GM12801 (cell line): ENCODE measurements around the gene ADAM12.

ENCODE experiments used
- TF ChIP-seq, protein P1 (sequence below): IDR thresholded peaks from one replicate; pipeline ENCODE4 v1.5.1; 2011; ENCODE audit warnings: control low read depth; ENCODE audit not compliant: insufficient read length; ENCODE audit errors: extremely low read depth

ADAM12 gene

DNA sequence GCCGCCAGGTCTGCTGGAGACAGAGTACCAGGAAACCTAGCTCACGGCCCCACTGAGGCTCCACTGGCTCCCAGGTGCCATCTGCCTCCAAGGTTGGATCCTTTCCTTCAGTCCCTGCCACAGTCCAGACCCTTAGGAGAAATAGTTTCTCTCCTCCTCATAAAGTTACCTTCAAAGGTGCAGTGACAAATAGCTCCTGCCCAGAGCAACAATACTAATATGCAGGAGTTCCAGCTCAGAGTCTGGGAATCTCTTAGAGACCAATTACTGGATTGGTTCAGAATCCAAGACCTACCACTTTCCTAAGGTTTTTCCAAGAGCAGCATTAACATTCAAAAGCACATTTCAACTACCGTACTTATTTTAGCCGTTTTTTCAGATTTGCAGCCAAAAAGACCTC, 41.0 kb upstream of the ADAM12 start:
- TF ChIP-seq, protein P1, sequence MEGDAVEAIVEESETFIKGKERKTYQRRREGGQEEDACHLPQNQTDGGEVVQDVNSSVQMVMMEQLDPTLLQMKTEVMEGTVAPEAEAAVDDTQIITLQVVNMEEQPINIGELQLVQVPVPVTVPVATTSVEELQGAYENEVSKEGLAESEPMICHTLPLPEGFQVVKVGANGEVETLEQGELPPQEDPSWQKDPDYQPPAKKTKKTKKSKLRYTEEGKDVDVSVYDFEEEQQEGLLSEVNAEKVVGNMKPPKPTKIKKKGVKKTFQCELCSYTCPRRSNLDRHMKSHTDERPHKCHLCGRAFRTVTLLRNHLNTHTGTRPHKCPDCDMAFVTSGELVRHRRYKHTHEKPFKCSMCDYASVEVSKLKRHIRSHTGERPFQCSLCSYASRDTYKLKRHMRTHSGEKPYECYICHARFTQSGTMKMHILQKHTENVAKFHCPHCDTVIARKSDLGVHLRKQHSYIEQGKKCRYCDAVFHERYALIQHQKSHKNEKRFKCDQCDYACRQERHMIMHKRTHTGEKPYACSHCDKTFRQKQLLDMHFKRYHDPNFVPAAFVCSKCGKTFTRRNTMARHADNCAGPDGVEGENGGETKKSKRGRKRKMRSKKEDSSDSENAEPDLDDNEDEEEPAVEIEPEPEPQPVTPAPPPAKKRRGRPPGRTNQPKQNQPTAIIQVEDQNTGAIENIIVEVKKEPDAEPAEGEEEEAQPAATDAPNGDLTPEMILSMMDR: no peak

GRCh38 chr10:126425489-126426065, 37.3 kb upstream of the ADAM12 start:
- TF ChIP-seq, protein P1: no peak

- TF ChIP-seq, protein P1: no peak
Measured at GRCh38 chr10:126425032-126425431, 36.8 kb upstream of the ADAM12 start.

DNA sequence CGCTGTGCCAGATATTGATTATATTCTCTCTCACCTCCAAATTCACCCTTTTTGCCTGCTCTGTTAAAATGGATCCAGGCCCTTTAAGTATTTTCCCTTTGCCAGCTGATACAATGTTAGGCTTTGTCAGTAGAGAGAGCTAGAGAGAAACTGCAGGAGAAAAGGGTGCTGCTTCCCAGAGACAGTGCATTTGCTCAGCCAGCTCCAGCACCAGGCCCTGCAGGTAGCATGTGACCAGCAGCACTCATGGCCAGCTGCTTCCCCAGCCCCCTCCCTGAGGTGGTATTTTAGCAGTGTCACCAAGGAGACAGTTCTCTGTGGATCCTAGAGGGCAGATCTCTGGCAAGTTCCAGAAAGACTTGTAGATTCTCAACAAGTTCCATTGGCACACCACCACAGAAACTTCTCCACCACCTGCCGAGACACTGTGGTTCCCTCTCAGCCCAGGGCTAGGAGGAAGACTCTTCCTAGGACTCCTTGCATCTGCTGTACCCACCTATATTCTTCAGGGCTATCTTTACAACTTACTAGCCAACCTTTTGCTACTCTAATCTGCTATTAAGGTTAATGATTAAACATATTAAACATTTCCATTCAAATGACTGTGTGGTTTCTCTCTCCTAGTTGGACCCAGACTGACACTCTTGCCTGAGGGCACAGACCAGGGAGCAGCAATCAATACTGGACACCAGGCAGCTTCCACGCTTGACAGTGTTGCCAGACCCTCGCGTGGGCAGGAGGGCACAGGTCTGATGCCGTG, 35.6 kb upstream of the ADAM12 start:
- TF ChIP-seq, protein P1: no peak

GRCh38 chr10:126422567-126422966, 34.3 kb upstream of the ADAM12 start:
- TF ChIP-seq, protein P1: no peak

DNA sequence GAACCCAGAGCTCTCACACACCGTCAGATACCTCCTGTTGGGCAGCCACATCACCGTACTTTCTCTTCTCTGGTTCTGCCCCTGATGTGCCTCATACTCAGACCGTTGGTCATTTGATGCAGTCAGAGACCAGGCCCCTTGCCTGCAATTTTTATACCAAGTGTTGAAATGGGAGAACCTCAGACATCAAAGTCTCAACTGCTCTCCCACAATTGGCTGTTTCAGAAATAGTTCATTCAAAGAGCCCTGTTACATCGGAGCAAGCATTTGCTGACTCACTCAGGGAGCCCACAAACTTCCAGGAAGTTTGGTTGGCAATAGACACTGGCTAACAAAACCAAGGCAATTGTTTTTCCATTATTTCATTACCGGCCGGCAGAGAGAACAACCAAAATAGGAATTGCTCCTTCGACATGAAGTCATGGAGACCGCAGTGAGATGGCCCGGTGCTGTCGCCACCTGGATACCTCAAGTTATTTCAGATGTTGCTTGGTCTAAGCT, 33.5 kb upstream of the ADAM12 start:
- TF ChIP-seq, protein P1: no peak

DNA sequence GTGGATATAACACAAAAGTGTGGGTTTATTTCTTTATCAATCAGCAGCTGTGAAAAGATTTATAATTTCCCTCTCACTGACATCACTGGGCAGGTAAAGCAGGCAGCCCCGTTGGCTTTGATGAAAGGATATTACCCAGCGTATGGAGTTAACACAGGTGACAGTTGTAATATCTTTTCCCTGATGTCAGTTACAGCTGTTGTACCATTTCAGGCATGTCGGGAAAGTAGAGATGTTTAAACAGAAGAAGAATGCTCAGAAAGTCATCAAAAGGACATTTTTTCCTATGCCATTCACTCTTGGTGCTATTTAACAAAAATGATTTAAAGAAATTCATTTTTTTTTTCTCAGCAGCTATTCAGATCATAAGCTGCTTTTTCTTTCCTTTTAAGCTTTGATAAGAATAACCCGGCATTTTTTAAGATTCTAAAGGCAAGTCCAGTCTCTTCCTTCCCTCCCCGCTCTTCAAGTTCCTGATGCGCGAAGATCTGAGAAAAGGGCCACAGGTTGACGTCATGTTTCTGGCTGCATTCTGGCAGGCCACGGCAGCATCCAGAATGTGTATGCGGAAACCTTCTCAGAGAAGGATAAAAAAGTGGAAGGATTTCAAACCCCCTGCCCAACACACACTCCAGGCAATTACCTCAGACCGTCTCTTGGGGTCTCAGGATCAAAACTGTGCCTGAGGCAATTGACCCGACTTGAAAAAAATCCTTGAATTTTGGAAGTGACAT, 32.5 kb upstream of the ADAM12 start:
- TF ChIP-seq, protein P1: no peak
